ENCODE results near the gene FBXW5. TPM values are rescaled to one million over a fixed set of nuclear protein-coding genes. Genes with fewer than 3 reads are reported as not detected.

FBXW5 gene
- total and polyA plus RNA-seq, 9 of the 15 experiments (the other 6 are each of a cell fraction or from before 2014, with no cell fraction given), result 0.21 to 128 (median 37.0) TPM

- TF ChIP-seq NCOA2 (IDR thresholded peaks at IDR 0.05; ENCODE audit: partially characterized antibody in 2 of 2), result no peak
- TF ChIP-seq SMAD2 (IDR thresholded peaks at IDR 0.05; ENCODE audit: low read depth, low read length), result no peak
- TF ChIP-seq, protein P1, sequence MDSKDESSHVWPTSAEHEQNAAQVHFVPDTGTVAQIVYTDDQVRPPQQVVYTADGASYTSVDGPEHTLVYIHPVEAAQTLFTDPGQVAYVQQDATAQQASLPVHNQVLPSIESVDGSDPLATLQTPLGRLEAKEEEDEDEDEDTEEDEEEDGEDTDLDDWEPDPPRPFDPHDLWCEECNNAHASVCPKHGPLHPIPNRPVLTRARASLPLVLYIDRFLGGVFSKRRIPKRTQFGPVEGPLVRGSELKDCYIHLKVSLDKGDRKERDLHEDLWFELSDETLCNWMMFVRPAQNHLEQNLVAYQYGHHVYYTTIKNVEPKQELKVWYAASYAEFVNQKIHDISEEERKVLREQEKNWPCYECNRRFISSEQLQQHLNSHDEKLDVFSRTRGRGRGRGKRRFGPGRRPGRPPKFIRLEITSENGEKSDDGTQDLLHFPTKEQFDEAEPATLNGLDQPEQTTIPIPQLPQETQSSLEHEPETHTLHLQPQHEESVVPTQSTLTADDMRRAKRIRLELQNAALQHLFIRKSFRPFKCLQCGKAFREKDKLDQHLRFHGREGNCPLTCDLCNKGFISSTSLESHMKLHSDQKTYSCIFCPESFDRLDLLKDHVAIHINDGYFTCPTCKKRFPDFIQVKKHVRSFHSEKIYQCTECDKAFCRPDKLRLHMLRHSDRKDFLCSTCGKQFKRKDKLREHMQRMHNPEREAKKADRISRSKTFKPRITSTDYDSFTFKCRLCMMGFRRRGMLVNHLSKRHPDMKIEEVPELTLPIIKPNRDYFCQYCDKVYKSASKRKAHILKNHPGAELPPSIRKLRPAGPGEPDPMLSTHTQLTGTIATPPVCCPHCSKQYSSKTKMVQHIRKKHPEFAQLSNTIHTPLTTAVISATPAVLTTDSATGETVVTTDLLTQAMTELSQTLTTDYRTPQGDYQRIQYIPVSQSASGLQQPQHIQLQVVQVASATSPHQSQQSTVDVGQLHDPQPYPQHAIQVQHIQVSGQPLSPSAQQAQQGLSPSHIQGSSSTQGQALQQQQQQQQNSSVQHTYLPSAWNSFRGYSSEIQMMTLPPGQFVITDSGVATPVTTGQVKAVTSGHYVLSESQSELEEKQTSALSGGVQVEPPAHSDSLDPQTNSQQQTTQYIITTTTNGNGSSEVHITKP (IDR thresholded peaks at IDR 0.05; ENCODE audit: partially characterized antibody), result peak; percentile 49
- no peak for TF ChIP-seq ZNF217 (CRISPR knock-in tag; IDR thresholded peaks at IDR 0.05)
- TF ChIP-seq, protein P2, sequence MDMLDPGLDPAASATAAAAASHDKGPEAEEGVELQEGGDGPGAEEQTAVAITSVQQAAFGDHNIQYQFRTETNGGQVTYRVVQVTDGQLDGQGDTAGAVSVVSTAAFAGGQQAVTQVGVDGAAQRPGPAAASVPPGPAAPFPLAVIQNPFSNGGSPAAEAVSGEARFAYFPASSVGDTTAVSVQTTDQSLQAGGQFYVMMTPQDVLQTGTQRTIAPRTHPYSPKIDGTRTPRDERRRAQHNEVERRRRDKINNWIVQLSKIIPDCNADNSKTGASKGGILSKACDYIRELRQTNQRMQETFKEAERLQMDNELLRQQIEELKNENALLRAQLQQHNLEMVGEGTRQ (CRISPR knock-in tag; IDR thresholded peaks at IDR 0.05), result no peak
- peak; percentile 51; the same call in 1 of the 2 replicates for TF ChIP-seq OTX1 (CRISPR knock-in tag; IDR thresholded peaks at IDR 0.05)
- peak; percentile 52 for TF ChIP-seq GMEB1 (CRISPR knock-in tag; IDR thresholded peaks at IDR 0.05)
- TF ChIP-seq HEY1 (CRISPR knock-in tag; IDR thresholded peaks at IDR 0.05; ENCODE audit: borderline replicate concordance), result no peak
- TF ChIP-seq AFF1 (IDR thresholded peaks at IDR 0.05; ENCODE audit: low read depth in 1 of 2, partially characterized antibody in 2 of 2), result peak in 1 of 2 experiments; percentile 56
- no peak for TF ChIP-seq HOXB6 (CRISPR knock-in tag; IDR thresholded peaks at IDR 0.05; ENCODE audit: borderline replicate concordance)
- TF ChIP-seq GTF2F1 (IDR thresholded peaks at IDR 0.05; ENCODE audit: low read depth, low read length), result no peak
These were observed at the start of gene FBXW5, which contains the start of gene C8G (continued) for GRCh38 chr9:136944519-136945332.

Measured in K562 (cell line).